Adipocyte (in vitro differentiated cells): ENCODE results near the gene TMPRSS6.

Experiments used
- DNase-seq: peaks from one replicate; pipeline ENCODE4 v3.0.0-alpha.2; 2015; ENCODE audit warnings: low read depth
- H3K27me3 ChIP-seq: replicated peaks from 2 replicates; pipeline ENCODE4 v1.7.0; 2013; ENCODE audit warnings: mild to moderate bottlenecking, low read length, moderate library complexity; ENCODE audit not compliant: control insufficient read depth, insufficient read depth
- H3K36me3 ChIP-seq: 2 replicates; pipeline ENCODE4 v1.7.0; 2013; ENCODE audit warnings: low read length, mild to moderate bottlenecking, moderate library complexity; ENCODE audit not compliant: control insufficient read depth, insufficient read depth, severe bottlenecking
- H3K4me1 ChIP-seq: 2 replicates; pipeline ENCODE4 v1.7.0; 2013; ENCODE audit warnings: mild to moderate bottlenecking, low read length, moderate library complexity; ENCODE audit not compliant: control insufficient read depth, insufficient read depth
- H3K4me3 ChIP-seq: 2 replicates; pipeline ENCODE4 v1.7.0; 2013; ENCODE audit warnings: mild to moderate bottlenecking, low read length, moderate library complexity
- H3K9ac ChIP-seq: 2 replicates; pipeline ENCODE4 v1.7.0; 2013; ENCODE audit warnings: mild to moderate bottlenecking, low read length, moderate library complexity
- H3K9me3 ChIP-seq: 2 replicates; pipeline ENCODE4 v1.7.0; 2013; ENCODE audit warnings: mild to moderate bottlenecking, low read length, moderate library complexity; ENCODE audit not compliant: control insufficient read depth

TMPRSS6 gene

GRCh38 chr22:37062376-37062675 lies 47.2 kb downstream of the TMPRSS6 start:
- no peak overlapping the region for H3K9ac ChIP-seq
- no peak for DNase-seq
- H3K27me3 ChIP-seq, result peaks cover 12% of the 10 kb centered on the region
- H3K36me3 ChIP-seq, result peaks cover 4% of the 10 kb centered on the region
- no peak overlapping the region for H3K4me3 ChIP-seq
- H3K4me1 ChIP-seq, result no peaks in the 10 kb centered on the region
- H3K9me3 ChIP-seq, result no peaks in the 10 kb centered on the region

DNA sequence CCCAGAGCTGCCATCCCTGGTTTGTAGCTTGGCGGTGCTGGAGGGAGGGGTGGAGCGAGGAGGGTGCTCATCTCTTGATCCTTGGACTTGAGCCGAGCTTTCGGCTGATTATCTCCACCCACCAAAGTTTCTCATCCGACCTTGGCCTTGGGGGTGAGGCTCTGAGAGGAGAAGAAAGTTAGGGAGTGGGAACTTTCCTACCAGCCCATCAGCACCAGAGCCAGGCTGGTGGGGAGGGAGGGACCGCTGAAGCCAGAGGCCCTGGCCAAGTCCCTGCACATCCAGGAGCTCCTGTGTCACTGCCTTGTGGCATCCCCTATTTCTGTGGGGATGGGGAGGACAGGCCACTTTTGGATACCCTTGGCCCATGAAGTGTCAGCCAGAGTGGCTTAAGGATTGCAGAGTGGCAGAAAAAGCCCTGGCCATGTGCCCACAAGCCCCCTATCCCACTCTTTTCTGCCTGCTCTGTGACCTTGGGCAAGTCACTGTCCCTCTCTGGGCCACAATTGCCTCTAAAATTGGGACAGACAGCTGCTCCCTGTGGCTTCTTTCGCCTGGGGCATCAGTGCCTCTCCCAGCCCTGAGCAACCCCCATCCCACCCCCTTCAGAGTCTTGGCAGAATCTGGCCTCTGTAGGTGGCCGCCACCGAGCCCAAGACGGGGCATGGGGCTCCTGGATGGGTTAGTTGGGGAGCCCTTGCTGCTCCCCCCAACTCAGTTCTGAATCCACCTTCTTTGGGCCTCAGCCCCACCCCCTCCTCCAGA lies 47.7 kb downstream of the TMPRSS6 start:
- DNase-seq, result no peak
- Histone ChIP-seq H3K9ac (no peak overlapping the region), H3K4me3 (no peak overlapping the region), H3K4me1 (no peaks in the 10 kb centered on the region), H3K27me3 (peaks cover 9% of the 10 kb centered on the region), H3K9me3 (no peaks in the 10 kb centered on the region), H3K36me3 (peaks cover 10% of the 10 kb centered on the region)

DNA sequence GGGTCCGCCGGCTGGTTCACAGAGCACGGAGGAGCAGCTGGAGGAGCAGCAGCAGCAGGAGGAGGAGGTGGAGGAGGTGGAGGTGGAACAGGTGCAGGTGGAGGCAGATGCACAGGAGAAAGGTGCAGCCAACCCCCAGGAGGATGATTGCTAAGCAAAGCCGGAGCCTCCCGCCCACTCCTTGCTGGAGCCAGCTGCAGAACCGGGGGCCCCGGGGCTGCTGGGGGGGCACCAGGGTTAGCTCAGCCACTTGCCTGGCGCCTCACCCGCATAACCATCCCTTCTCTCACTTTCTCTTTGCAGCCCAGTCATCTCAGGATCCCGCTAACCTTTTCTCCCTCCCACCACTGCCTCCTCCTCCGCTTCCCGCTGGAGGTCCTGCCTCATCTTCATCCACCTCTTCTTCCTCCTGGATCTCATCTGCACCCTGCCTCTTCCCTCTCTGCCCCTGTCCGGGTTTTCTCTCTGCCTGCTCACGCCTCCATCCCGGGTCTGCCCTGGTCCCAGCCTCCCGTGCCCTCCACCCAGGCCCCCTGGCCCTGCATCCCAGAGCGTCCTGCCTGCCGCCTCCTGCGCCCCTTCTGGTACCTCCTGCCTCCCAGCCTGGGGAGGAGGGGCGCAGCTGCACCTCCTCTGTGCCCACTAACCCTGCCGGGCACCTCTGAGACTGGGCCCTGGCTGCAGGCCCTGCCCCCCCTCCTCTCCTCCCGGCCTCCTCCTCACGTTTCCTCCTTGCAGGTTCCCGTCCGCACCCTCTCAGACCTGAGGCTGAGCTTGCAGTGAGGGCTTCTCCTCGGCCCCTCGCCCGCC lies 48.5 kb downstream of the TMPRSS6 start:
- Histone ChIP-seq H3K36me3 (peaks cover 16% of the 10 kb centered on the region), H3K9me3 (no peaks in the 10 kb centered on the region), H3K27me3 (peaks cover 4% of the 10 kb centered on the region), H3K4me1 (no peaks in the 10 kb centered on the region), H3K4me3 (no peak overlapping the region), H3K9ac (no peak overlapping the region)
- DNase-seq, result no peak

DNA sequence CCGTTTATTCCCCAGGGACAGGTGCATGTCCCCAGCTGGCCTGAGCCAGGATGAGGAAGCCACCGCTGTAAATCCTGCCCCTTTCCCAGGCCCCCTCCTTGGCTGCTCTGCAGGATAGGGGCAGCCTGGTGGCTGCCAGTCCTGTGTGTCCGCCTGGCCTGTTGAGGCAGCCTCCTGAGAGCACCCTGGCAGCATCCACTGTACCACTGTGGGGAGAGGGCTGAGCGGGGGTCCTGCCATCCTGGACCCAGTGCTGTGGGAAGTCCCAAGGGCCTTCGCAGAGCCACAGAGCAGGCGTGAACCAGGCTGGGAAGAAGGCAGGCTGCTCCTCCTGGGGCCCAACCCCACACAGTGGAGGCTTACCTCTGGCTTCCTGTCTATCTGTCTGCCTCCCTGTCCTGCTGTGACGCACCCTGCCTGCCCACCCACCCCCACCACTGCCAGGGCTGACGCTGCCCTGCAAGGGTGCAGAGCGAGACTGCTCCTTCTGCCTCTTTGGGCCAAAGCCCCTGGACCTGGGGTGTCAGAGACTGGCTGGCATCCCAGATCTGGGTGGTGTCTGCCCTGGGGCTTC lies 49.5 kb downstream of the TMPRSS6 start:
- Histone ChIP-seq H3K36me3 (peaks cover 21% of the 10 kb centered on the region), H3K4me3 (no peak overlapping the region), H3K27me3 (no peaks in the 10 kb centered on the region), H3K9ac (no peak overlapping the region), H3K9me3 (no peaks in the 10 kb centered on the region), H3K4me1 (no peaks in the 10 kb centered on the region)
- DNase-seq, result no peak

DNA sequence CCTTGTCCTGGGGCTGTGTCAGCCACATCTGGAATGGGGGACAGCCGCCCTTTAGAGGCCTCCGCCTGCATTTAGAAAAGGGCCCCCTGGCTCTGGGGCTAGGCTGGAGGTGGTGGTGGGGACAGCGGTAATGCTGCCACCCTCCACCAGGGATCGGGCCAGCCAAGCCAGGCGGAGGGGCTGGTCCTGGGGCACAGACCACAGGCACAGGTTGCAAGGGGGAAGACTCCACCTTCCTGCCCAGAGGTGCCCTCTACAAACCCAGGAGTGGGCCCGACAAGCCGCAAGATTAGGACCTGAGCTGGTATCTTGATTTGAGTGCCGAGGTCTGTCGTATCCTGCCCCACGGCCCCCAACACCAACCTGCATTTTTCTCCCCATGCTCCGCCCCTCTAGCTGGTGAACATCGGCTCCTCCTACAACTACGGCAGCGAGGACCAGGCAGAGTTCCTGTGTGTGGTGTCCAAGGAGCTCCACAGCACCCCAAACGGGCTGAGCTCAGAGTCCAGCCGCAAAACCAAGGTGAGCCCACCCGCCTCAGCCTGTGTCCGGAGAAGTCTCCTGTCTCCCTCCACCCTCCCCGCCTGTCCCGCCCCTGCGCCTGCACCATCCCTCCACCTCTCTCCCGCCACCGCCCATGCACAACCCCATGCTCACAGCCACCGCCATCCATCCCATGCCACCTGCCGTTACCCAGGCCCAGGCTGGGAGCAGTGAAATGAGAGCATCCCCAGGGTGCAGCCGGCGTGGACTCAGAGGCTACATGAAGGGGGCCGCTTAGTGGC lies 50.4 kb downstream of the TMPRSS6 start:
- H3K9me3 ChIP-seq, result no peaks in the 10 kb centered on the region
- H3K27me3 ChIP-seq, result no peaks in the 10 kb centered on the region
- H3K9ac ChIP-seq, result no peak overlapping the region
- no peak overlapping the region for H3K4me3 ChIP-seq
- no peaks in the 10 kb centered on the region for H3K4me1 ChIP-seq
- DNase-seq, result no peak
- peaks cover 21% of the 10 kb centered on the region for H3K36me3 ChIP-seq

GRCh38 chr22:37057796-37058510 lies 51.6 kb downstream of the TMPRSS6 start:
- Histone ChIP-seq H3K4me1 (no peaks in the 10 kb centered on the region), H3K9ac (no peak overlapping the region), H3K4me3 (no peak overlapping the region), H3K36me3 (peaks cover 21% of the 10 kb centered on the region), H3K9me3 (no peaks in the 10 kb centered on the region), H3K27me3 (no peaks in the 10 kb centered on the region)
- no peak for DNase-seq

GRCh38 chr22:37057226-37057625 lies 52.3 kb downstream of the TMPRSS6 start:
- Histone ChIP-seq H3K4me3 (no peak overlapping the region), H3K4me1 (peaks cover 2% of the 10 kb centered on the region), H3K36me3 (peaks cover 21% of the 10 kb centered on the region), H3K9ac (no peak overlapping the region), H3K9me3 (no peaks in the 10 kb centered on the region), H3K27me3 (no peaks in the 10 kb centered on the region)
- no peak for DNase-seq

GRCh38 chr22:37056246-37056645 lies 53.3 kb downstream of the TMPRSS6 start:
- DNase-seq, result no peak
- H3K4me1 ChIP-seq, result peaks cover 4% of the 10 kb centered on the region
- H3K9ac ChIP-seq, result no peak overlapping the region
- no peaks in the 10 kb centered on the region for H3K27me3 ChIP-seq
- no peaks in the 10 kb centered on the region for H3K9me3 ChIP-seq
- no peak overlapping the region for H3K4me3 ChIP-seq
- H3K36me3 ChIP-seq, result peaks cover 21% of the 10 kb centered on the region

DNA sequence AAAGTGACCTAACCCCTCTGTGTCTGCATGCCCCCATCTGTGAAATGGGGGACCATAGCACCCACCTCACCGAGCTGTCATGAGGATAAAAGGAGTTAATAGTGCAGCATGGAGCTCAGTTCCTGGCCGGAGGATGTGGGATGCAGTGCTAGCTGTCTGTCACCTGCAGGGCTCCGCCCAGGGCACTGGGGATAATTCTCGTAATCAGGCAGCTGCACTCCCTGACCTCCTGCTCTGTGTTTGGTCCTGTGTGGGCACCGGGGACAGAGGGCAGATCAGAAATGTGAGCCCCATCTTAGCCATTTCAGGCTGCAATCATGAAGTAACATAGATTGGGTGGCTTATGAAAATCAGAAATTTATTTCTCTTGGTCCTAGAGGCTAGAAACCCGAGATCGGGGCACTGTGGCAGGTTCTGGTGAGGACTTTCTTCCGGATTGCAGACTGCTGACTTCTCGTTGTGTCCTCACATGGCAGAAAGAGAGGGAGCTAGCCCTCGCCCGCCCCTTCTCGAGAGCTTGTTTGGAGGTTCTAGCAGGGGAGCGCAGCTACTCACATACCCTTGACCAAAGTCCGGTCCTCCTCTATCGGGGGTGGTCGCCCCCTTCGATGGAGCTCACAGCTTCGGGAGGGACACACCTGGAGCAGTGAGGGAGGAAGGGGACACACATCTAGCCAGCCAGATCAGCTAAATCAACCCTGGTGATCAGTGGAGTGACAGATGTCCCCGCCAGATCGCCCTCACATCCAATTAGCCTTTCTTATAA lies 54.7 kb downstream of the TMPRSS6 start:
- DNase-seq, result no peak
- Histone ChIP-seq H3K36me3 (peaks cover 21% of the 10 kb centered on the region), H3K4me1 (peaks cover 4% of the 10 kb centered on the region), H3K9ac (no peak overlapping the region), H3K4me3 (no peak overlapping the region), H3K27me3 (no peaks in the 10 kb centered on the region), H3K9me3 (no peaks in the 10 kb centered on the region)

DNA sequence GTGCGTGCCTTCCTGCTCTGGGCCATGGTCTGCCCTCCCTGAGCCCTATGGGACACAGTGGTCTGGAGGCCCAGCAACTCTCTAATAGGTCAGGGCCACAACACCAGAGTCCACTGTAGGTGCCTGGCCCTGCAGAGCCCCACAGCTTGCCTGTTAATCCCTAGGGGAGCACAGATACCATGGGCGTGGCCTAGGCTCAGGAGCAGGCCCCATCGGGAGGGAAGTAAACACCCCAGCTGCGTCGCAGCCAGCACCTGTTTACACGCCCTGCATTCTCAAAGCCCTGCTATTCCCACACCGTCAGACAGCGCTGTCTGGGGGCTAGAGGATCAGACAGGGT lies 55.5 kb downstream of the TMPRSS6 start:
- H3K27me3 ChIP-seq, result no peaks in the 10 kb centered on the region
- peaks cover 21% of the 10 kb centered on the region for H3K36me3 ChIP-seq
- H3K4me1 ChIP-seq, result peaks cover 4% of the 10 kb centered on the region
- H3K9me3 ChIP-seq, result no peaks in the 10 kb centered on the region
- no peak overlapping the region for H3K4me3 ChIP-seq
- H3K9ac ChIP-seq, result no peak overlapping the region
- no peak for DNase-seq
